NCI-H226 (cell line): ENCODE results near the gene CTNND2.

ENCODE experiments used
- DNase-seq: peaks from one replicate; pipeline ENCODE4 v3.0.0-alpha.2; 2015

The CTNND2 gene

DNA sequence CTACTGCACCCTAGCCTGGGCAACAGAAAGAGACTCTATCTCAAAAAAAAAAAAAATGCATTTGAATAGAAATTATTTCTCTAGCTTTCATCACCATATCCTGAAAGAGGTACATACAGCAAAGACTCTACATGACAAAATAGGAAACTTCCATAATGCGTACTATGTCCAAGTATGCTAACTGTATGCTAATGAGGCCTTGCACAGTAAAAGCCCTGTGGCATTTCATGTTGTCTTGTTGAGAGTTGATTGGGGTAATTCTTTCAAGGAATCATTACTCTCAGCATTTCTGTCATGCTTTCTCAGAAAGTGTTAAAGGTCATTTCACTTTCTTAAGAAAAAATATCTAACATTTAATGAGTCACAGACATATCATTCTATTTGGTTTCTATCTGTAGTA, 393.4 kb downstream of the CTNND2 start:
- no peak for DNase-seq

- no peak for DNase-seq
These were observed 394.5 kb downstream of the CTNND2 start for GRCh38 chr5:11509793-11510192.

DNA sequence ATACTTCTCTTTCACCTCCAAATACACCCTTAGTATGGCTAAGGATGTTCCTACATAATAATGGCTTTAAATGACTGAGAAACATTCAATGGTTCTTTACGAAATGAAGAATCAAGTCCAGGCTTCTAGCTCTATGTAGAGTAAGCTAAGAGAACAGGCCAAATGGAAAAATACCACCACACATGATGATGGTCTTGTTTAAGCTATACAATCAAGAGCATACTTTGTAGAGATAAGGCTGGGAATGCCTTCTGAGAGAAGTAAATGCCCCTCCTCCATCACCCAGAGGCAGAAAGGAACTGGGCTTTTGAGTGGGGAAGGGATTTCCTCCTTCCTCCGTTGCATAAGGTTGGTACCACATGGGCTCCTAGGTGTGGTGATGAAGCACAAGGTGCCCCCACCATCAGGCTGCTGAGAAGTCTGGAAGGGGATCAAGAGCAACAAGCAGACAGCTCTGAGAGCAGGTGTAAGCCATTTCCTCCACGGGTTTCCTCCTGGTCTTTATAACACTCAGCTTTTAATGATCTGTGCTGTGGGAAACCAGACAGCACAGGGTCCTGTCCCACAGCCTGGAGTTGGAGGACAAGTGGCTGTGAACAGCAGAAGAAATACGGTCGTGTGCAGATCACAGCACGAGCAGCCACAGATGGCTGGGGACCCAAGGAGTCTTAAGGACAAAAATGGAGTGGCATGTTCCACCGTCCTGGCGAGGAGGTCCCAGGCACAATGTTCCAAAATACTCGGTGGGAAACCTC, 396.9 kb downstream of the CTNND2 start:
- DNase-seq, result no peak

DNA sequence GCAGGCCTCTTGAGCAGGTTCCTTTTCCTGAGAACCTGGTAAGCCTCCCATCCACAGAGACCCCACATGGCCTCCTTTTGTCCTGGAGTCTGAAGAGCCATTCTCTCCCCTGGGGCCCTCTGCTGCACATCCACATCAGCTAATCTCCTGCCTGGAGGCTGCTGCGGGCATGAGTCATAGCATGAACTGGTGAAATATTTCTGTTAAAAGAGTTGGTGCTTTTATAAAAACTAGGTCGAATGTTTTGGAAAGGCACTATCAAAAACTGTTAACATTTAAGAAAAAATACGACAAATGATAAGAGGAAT, 399.4 kb downstream of the CTNND2 start:
- DNase-seq, result no peak

GRCh38 chr5:11504065-11504885, 400.0 kb downstream of the CTNND2 start:
- no peak for DNase-seq

DNA sequence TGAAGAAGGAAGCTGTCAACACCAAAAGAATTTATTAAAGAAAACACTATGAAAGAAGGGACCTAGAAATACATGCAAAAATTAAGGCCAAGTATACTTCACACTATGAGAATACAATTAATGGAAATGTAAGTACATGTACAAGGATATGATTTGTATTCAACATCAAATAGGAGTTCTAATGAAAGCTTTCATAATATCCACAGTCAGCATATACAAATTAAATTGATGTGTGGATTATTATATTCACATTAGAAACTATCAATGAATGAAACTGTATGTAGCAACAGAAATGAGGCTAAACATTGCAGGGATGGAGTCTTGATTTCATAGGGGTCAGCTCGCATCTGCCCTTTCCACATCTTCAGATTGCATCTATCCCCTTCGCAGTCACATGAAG, 401.5 kb downstream of the CTNND2 start:
- no peak for DNase-seq

GRCh38 chr5:11497651-11498050, 406.6 kb downstream of the CTNND2 start:
- no peak for DNase-seq

DNA sequence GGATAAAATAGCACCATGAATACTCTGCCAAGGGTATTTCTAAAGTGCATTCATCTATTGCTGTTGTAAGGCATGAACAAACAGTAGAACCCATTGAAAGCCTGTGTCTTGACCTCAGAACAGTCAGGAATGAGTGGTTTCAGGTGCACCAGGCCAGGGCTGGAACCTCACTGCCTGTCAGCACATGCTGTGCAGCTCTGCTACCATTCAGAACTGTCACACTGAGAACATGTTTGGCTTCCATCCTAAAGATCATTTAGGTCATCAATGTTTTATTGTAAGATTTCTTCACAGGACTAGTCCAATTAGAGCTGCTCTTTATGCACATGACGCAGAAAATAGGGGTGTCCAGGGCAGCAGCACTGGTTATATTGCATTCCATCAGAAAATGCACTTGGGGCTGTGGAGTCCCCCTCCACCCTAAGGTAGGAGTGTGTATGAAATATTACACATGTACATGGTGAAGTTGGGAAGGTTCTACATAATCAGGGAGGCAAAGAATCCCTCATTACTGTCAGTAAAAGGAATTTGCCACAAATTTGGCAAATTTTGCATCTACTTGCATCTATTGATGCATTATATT, 408.0 kb downstream of the CTNND2 start:
- no peak for DNase-seq

DNA sequence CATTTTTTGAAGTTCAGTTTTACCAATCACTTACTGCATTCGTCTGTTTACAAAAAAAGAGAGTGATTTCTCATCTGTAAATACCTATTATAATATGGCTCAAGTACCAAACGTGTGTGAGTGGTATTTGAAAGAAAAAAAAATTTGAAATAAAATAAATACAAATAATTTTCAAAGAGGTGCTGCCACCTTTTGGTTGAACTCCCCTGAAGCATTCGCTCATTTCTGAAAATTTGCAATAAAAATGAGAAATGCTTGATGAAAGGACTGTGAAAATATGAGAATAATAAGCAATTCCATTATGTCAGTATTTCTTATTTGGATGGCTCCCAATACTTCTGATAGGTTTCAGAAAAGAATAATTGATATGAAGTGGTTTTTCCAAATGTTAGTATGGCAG, 409.9 kb downstream of the CTNND2 start:
- DNase-seq, result no peak

DNA sequence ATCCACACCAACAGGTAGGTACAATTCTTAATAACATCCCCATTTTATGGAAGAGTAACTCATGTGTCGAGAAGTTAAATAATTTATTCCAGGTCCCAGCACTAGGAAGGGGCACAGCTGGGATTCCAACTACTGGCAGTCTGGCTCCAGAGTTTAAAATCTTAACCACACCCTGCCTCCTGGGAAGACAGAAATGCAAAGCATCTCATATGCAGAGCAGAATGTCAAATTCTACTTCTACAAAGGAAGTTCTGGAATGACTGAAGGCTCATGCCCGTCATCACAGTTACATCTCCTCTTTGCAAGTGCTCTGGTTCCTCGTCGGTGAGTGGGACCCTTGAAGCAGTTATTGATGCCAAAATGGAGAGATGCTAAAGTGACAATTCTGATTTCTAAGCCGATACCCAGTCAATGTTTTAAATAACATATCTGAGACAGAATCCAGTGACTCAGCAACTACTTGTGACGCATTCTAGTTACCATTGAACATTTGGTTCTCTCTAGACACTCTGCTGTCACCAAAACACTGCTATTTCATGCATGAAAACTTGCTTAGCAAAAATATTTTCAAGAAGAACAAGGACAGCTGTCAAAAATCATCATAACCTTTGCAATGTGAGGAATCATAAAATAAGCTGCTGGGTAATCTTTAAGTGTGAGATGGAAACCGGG, 412.7 kb downstream of the CTNND2 start:
- DNase-seq, result no peak

DNA sequence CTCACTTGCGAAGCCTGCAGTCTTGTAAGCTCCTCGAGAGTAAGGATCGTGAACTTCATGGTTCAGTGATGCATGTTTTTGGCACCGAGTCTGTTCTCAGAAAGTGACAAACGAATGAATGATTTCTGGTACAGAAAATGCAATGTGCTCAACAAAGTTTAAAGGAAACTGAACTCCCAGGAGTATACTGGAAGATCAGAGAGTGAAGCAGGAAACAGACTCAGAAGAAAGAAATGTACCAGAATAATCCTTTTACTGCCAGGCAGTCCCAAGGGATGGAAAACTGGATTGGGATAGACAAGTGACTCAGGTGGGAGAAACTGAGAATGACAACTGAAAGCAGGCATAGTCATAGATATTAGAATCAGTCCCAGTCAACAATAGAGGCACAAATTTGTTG, 420.6 kb downstream of the CTNND2 start:
- DNase-seq, result no peak

- no peak for DNase-seq
These were observed 422.2 kb downstream of the CTNND2 start for GRCh38 chr5:11482011-11482410.

- DNase-seq, result no peak
These were observed 426.5 kb downstream of the CTNND2 start for GRCh38 chr5:11477786-11478185.

GRCh38 chr5:11476866-11477265, 427.4 kb downstream of the CTNND2 start:
- DNase-seq, result no peak

DNA sequence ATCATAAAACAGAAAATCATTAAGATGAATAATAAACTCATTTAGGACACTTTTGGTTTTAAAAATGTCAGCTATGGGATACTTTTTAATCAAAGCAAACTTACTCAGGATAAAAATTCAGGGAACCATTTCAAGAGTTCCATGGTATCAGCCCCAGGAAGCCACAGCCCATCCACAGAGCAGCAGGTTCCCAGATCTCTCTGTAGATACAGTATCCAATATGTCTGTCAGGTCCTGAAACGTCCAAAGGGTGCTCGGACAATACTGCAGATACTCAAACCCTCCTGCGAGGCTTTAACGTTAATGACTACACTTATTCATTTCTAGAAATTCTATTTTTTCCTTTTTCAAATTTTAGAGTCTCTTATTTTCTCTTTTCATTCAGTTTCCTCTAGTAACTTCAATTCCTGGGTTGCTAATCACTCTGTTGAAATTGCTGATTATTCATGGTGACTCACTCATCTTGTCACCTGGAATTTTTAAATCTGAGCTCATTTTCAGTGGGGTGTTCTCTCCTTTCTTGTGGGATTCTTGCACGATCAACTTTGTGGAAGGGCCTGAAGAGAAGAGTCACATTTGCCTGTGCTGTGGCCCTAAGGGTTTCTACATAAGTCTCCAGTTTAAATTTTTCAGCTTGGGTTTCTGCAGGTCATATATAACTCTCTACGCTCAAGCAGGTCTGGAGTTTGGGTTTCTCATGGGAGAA, 435.8 kb downstream of the CTNND2 start:
- no peak for DNase-seq

GRCh38 chr5:11467588-11467987, 436.7 kb downstream of the CTNND2 start:
- DNase-seq, result no peak

DNA sequence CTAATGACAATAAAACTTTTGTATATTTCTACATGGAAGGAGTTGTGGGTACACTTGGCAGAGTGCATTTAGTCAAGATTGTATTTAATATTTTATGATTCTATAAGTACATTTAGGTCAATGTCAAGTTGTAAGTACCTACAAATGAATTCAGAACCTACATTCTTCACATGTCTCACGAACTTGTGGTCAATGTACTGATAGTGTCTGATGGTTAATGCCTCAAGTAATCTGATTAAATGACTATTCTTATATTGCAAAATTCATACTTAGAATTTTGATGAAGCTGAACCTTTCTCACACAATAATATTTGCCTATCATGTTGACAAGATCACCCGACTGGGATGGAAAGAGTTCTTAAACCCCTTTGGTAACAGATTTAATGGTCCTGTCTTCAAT, 444.5 kb downstream of the CTNND2 start:
- DNase-seq, result no peak

DNA sequence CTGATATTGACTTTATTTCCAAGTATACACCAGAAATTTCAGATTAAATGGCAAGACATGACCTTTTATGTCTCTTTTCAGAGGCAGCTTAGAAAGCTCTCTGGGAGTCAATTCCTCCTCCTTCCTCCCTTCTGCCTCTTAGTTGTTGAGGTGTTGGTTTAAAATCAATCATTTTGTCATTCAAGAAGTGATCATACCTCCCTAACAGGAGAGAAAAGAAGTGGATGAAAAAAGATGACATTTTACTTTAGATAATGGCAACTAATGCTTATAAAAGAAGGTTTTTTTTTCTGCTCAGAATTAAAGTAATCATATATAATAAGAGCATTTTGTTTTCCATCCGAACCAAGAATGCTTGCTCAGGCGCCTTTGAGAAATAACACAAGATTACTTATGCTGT, 448.7 kb downstream of the CTNND2 start:
- no peak for DNase-seq

DNA sequence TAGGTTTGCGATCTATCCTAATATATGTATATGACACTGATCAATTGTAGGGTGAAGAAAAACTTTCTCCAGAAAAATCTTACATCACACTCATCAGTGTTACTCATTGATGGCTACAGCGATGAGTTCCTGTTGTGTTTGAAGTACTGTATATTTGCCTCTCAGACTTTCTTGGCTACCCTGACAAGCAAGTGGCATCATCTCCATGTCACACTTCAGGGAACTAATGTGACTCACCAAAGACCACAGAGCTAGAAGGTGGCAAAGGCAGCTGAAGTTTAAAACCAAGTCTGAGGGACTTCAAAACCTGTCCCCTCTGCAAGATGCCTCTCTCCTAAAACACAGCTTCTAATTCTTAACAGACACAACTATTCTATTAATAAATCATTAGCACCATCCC, 451.4 kb downstream of the CTNND2 start:
- no peak for DNase-seq

DNA sequence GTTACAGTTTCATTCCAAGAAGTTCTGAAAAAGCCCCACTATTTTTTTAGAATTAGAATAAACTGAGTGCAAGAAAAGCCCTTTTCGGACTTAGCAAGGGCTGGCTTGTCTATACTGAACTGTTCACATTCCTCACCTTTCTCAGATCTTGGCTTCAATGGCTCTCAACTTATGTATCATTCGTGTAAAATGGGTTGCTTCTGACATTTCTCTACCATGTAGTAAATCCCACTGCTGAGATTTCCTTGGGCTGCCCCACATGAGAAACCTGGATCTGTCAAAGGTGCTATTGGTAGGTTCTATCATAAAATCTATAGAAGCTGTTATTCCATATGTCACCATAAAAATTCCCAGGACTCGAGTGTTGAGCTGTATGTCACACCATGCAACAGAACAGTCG, 454.3 kb downstream of the CTNND2 start:
- no peak for DNase-seq

DNA sequence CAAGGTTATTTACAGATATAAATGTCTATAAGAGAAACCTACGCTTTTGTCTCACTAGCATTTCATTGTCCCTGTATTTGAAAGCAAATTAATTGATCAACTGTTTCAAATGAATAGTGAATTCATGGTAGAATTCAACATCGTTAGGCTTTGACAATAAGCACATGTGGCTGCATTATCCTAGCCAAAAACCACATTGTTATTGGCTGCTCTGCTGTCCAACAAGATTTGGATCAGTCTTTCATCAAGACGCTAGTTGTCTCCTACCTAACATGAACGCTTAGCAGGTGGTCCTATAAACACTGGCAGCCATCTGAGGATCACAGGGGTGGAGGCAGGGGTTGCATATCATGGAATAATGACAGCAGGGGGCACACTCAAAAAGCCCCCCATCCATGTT, 455.0 kb downstream of the CTNND2 start:
- DNase-seq, result no peak

DNA sequence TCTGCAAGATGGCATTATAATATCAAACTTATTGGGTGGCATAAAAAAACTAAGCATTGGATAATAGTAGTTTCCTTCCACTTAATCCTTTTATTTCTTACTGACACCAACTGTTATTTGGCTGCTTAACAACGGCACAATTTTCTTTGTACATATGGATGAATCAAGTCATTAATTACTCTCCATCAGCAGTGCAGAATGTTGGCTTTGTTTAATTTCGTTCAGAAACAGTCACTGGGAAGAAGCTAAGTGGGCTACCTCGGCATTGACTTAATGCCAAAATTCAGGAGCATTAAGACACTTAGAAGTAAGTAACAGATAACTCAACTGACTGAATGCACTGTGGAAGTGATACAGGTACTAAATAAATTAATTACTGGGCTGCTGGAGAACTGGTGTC, 460.4 kb downstream of the CTNND2 start:
- DNase-seq, result no peak

- DNase-seq, result no peak
These were observed 472.1 kb downstream of the CTNND2 start for GRCh38 chr5:11432116-11432515.
